HG02981 (cell line): ENCODE data around the gene GSAP.

Experiments used
- ATAC-seq: cut with Tn5 transposase; IDR thresholded peaks from one replicate; pipeline ENCODE4 v1.9.1; 2021; ENCODE audit warnings: mild to moderate bottlenecking, moderate library complexity; ENCODE audit not compliant: unreplicated experiment

GSAP gene

GRCh38 chr7:77409005-77409738, 7.0 kb downstream of the GSAP start:
- no peak for ATAC-seq

DNA sequence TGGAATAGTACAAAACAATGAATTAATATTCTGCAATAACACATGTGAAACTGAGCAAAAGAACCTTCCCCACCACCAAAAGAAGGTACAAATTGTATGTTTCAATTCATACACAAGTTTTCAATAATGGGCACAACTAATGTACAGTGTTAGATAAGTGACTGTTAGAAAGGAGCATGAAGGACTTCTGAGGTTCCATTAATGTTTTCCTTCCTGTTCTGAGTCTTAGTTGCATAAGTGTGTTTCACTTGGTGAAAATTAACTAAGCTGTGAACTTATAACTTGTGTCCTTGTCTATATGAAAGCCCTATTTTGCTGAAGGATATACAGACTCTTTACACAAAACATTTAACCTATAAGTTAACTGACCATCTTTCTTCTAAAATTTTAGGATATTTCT, 8.2 kb downstream of the GSAP start:
- ATAC-seq, result no peak

GRCh38 chr7:77406421-77406820, 9.7 kb downstream of the GSAP start:
- ATAC-seq, result no peak

DNA sequence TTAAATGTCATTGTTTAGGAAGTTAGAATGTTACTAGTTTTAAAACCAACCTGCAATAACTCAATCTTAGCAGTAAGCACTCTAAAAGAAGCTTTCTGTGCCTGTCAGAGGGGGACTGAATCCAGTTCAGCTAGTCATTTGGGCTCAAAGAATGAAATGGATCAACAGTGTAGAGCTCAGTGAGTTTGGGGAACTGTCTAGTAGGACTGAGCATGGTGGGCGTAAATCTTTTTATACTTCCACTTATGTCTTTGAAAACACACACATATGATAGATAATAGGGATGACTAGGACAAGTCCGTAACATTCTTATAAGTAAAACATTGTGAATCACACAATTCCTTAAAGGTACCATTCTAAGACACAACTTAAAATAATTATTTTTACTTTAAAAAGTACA, 11.5 kb downstream of the GSAP start:
- ATAC-seq, result no peak

- no peak for ATAC-seq
Observed at GRCh38 chr7:77403957-77404356, 12.2 kb downstream of the GSAP start.

DNA sequence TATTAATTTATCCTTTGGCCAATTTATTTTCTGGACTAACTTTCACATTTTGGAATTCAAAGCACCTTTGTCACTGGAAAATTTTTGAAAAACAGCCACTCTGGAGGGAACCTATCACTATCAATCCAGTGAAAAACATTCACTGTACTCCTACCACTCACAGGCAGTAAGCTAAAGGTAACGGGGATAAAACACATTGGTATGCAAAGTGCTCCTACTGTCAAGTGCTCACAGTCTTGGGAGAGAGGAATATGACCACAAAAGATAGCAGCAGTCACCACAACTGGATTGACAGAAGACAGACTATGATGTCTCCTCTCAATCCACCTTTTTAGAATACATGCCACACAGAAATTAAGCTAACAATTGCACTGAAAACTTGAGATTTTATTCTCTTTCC, 13.3 kb downstream of the GSAP start:
- no peak for ATAC-seq

GRCh38 chr7:77401002-77401401, 15.1 kb downstream of the GSAP start:
- ATAC-seq, result no peak

DNA sequence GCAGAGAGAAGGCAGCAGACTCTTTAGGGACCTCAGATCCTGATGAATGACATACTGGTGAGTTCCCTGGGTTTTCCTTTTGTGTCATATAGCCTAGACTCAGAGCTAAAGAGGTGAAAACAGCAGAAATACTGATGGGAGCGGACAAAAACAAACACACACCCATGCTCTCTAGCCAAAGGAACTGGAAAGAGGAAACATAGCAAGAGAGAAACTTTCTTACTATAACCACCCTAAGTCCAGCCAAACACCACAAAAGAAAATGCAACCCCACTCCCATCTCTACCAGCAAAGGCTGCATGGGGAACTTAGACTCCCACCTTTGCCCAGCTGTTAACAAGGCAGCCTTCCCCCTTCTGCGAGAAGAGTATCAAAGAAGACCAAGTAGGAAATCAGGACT, 16.3 kb downstream of the GSAP start:
- no peak for ATAC-seq

DNA sequence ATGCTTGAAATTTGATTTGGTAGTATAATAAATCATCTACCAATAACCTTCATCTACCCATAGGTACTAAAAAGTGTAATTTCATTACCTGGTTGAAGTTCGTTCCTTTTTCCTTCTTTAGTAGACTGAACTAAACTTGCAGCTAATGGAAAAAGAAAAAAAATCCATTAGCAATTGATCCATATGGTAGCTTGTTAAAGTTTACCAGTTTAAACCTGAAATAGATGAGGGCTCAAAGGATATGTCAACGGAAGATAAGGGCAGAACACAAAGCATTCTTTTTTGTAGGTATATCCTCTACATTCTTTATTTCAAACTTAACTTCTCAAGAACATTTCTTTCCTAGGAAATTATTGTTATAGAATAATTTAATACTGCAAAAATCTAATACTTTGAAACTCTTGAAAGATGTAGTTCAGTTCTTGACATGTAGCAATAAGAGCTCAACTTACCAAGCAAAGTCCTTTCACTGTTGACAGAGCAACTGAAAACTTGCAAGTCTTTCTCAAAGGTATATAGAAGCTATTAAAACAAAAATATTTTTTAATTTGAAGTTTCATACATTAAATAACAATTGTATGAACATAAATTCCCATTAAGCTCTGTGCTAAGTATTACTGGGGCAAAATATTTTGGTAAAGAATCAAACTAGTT, 19.1 kb downstream of the GSAP start:
- no peak for ATAC-seq

DNA sequence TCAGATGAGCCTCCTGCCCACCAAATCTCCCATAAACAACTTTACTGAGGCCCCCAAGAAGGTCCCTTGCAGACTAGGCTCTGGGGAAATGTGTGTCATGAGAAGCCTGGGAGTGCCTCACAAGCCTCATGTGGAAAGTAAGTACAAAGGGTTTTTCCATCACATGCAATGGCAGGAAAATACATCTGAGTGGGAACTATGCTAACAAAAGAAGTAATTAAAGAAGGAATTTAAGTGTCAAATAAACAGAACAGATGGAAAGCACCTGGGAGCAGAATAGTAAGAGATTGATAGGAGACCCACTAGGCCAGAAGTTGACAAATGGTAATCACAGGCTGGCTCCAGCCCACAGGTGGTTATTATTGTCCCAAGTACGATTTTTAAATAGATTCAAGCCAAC, 20.5 kb downstream of the GSAP start:
- ATAC-seq, result no peak

- ATAC-seq, result no peak
Observed at GRCh38 chr7:77393954-77394353, 22.2 kb downstream of the GSAP start.

- ATAC-seq, result peak; percentile 97
Observed at GRCh38 chr7:77393261-77393660, 22.9 kb downstream of the GSAP start.

DNA sequence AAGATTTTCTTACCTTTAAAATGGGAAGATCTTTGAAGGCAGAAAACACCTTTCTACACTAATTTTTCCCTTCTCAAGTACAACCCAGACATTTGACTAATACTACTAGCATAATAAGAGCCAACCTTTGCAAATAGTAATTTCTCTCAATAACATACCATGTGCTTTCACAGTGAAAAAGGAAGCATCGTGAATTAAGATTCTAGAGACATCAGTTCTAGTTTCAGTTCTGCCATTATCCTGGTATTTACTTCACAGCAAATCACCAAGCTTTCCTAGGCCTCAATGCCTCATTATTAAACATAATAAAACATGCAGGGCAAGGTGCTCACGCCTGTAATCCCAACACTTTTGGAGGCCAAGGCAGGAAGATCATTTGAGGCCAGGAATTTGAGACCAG, 24.9 kb downstream of the GSAP start:
- no peak for ATAC-seq

DNA sequence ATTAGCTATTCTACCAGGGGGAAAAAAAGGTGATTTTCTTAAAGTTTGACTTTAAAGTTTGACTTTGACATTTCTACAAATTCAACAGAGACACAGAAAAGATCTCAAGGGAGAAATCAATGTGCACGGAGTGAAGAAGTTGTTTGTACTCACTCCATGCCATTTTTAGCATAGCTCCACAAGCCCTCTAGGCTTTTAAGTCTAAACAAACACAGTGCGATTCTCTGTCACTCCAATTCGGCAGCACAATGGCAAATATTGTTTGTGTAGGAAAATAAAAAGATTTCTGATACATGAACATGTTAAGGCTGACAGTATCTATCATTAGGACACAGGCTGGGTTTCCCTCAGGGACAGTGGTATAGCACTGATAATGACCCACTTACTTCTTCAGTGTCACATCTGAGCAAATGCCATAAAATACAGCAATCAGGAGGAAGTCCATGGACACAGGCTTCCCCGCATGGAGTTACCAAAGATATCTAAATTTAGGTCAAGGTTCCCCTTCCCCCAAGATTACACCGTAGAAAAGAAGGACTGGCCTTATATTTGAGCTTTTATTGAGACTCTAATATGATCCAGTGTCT, 28.0 kb downstream of the GSAP start:
- ATAC-seq, result no peak

- no peak for ATAC-seq
Observed at GRCh38 chr7:77386165-77386822, 29.9 kb downstream of the GSAP start.

- no peak for ATAC-seq
Observed at GRCh38 chr7:77383333-77383740, 32.8 kb downstream of the GSAP start.

GRCh38 chr7:77382532-77382931, 33.6 kb downstream of the GSAP start:
- ATAC-seq, result no peak

GRCh38 chr7:77378584-77378983, 37.6 kb downstream of the GSAP start:
- ATAC-seq, result no peak

DNA sequence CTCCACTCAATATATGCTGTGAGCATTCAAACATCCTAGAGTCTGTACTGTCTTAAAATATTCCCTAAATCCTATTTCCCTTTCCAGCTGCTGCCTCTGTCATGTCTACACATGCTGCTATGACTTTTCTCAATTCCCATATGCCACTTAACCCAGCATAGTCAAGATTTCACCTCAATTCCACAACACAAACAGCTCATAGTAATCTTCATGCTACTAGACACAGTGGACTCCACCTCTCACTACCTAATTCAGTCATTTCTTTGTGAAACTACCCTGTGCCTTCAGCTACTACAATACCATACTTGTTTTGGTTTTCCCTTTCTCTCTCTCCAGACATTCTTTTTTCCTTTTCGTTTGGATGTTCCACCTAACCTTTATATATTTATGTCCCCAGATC, 45.5 kb downstream of the GSAP start:
- no peak for ATAC-seq

DNA sequence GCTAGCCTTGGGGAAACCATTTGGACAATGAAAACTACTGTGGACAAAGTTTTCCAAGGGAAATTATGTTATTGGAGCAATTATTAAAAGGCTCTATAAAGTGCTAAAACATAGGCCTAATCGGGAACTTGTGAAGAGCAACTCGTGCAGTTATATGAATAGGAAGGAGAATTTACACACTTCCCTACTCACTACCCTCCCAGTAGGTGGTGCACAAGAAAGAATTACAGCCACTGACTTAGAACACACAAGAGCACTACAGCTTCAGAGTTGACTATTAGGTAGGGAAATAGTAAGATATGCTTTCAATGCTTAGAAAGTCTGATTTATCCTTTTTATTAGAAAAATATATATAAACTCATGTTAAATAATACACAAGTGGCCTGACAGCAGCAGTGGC, 47.2 kb downstream of the GSAP start:
- no peak for ATAC-seq

- no peak for ATAC-seq
Observed at GRCh38 chr7:77367976-77368375, 48.2 kb downstream of the GSAP start.

DNA sequence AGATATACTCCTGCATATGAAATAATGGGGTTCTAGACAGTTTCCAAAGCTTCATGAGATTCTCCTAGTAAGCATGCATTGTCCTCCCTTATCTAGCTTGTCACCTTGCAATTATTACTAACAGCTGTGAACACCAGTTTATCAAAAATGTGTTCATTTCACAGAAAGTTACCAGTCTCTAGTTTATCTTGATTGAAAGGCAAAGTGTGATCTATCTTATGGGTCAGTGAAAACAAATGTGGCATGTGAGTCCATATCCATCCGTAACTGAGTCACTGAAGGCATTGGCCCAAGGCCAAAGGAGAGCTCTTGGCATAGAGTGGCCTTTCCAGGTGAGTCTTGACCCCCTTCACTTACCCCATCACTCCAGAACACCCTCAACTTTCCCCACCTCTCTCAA, 53.2 kb downstream of the GSAP start:
- no peak for ATAC-seq
